Gastrocnemius medialis (tissue), 4 donors: ENCODE data around the gene PRDM16.

Experiments used
- POLR2A ChIP-seq, 2 donors: fragments of 450-650 bp; IDR thresholded peaks; one replicate each; pipeline ENCODE4 v1.6.1; 2017; ENCODE audit warnings: antibody characterized with exemption in 2 of 2, mild to moderate bottlenecking in 2 of 2, moderate library complexity in 2 of 2
- TF ChIP-seq, protein P1 (sequence below), 5 experiments: fragments of 450-650 bp in 3 of 5; fragments of 200-600 bp in 2 of 5; sonication (generic) in 2 of 5; IDR thresholded peaks in 4 of 5; conservative IDR thresholded peaks in 1 of 5; 1 replicate in 4 of 5; 2 replicates in 1 of 5; pipeline ENCODE4 v1.5.1; 2016 to 2019; ENCODE audit warnings: antibody characterized with exemption in 5 of 5, mild to moderate bottlenecking in 3 of 5, moderate library complexity in 3 of 5

DNA sequence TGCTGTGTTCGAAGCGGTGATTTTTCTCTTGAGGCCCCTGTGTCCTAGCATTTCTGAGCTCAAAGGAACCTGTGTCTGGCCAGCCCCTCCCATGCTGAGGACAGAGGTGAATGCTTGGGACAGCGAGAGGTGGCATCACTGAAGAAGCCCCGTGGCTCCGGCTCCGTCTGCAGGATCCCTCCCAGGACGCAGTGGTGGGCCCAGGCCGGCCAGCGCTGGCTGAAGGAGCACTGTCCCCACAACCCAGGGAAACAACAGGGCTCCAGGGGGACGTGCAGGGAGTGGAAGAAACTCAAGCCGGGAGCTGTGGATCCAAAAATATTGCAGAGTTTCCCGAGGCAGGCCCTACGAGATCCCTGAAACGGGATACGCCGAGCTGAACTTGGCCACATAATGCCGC, 221.4 kb downstream of the PRDM16 start:
- no peak for TF ChIP-seq POLR2A (IDR thresholded peaks at IDR 0.05)
- TF ChIP-seq, protein P1, sequence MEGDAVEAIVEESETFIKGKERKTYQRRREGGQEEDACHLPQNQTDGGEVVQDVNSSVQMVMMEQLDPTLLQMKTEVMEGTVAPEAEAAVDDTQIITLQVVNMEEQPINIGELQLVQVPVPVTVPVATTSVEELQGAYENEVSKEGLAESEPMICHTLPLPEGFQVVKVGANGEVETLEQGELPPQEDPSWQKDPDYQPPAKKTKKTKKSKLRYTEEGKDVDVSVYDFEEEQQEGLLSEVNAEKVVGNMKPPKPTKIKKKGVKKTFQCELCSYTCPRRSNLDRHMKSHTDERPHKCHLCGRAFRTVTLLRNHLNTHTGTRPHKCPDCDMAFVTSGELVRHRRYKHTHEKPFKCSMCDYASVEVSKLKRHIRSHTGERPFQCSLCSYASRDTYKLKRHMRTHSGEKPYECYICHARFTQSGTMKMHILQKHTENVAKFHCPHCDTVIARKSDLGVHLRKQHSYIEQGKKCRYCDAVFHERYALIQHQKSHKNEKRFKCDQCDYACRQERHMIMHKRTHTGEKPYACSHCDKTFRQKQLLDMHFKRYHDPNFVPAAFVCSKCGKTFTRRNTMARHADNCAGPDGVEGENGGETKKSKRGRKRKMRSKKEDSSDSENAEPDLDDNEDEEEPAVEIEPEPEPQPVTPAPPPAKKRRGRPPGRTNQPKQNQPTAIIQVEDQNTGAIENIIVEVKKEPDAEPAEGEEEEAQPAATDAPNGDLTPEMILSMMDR (IDR thresholded peaks at IDR 0.05 in 4 of 5, conservative IDR thresholded peaks at IDR 0.05 in 1 of 5): no peak
